ENCODE data around the gene CFAP68.

GRCh38 chr11:111846063-111846462 is 33.3 kb upstream of the CFAP68 start:
- TF ChIP-seq POLR2A (IDR thresholded peaks at IDR 0.05) (no peak), CTCF (IDR thresholded peaks at IDR 0.05) (no peak), EP300 (IDR thresholded peaks at IDR 0.05) (no peak)

Data from tibial nerve (tissue), 4 donors.